Endothelial cell of umbilical vein (primary cell): ENCODE data around the gene CERS6. TPM values are rescaled to one million over a fixed set of nuclear protein-coding genes. Genes with fewer than 3 reads are reported as not detected.

ENCODE experiments used
- BruUV-seq: library from RNA; stranded (reverse); fragments of 400-500 nt; replicated peaks from 2 replicates; lab custom pipeline; 2021; lab: Mats Ljungman, UMichigan
- CTCF ChIA-PET: fragments of 300-600, 350-600 bp; sonication (Branson Sonifier 250); formaldehyde crosslinking; loops from one replicate; lab custom pipeline; 2021; ENCODE audit warnings: antibody characterized with exemption, inconsistent platforms; lab: Charles Lee
- POLR2A ChIA-PET: fragments of 300-600, 350-600 bp; sonication (Branson Sonifier 250); formaldehyde crosslinking; loops from one replicate; lab custom pipeline; 2021; ENCODE audit warnings: antibody characterized with exemption, inconsistent platforms; lab: Charles Lee
- DNase-seq: peaks from one replicate; pipeline ENCODE4 v3.0.0-alpha.2; 2011; ENCODE audit warnings: low read depth, low spot score
- FAIRE-seq: peaks from 2 replicates; lab custom pipeline; 2011; peaks lifted over from hg19 to GRCh38; lab: Jason Lieb, UNC
- H2AFZ ChIP-seq: 2 replicates; pipeline ENCODE4 v1.6.0; 2012; ENCODE audit warnings: low read depth, low read length, control low read depth, inconsistent platforms
- H3K27ac ChIP-seq: 2 replicates; pipeline ENCODE4 v1.5.1; 2011; ENCODE audit warnings: low read depth, mild to moderate bottlenecking, control low read depth, low read length, moderate library complexity; ENCODE audit not compliant: insufficient read depth
- H3K27me3 ChIP-seq, 2 experiments: 2 replicates each; pipeline versions ENCODE4 v1.6.0 to v1.6.1; 2011; ENCODE audit warnings: low read length in 2 of 2, mixed read lengths in 1 of 2; ENCODE audit not compliant: control insufficient read depth in 2 of 2, insufficient read depth in 2 of 2
- H3K36me3 ChIP-seq, 2 experiments: 2 replicates in 1 of 2; 3 replicates in 1 of 2; pipeline ENCODE4 v1.5.1; 2011; ENCODE audit warnings: low read length in 2 of 2, mild to moderate bottlenecking in 1 of 2, moderate library complexity in 1 of 2; ENCODE audit not compliant: control insufficient read depth in 2 of 2, insufficient read depth in 2 of 2; ENCODE audit errors: extremely low read depth in 1 of 2
- H3K4me1 ChIP-seq: 3 replicates; pipeline ENCODE4 v1.5.1; 2011; ENCODE audit warnings: mild to moderate bottlenecking, low read length; ENCODE audit not compliant: control insufficient read depth, insufficient read depth; ENCODE audit errors: extremely low read depth
- H3K4me2 ChIP-seq: 2 replicates; pipeline ENCODE4 v1.6.1; 2011; ENCODE audit warnings: low read length, control low read depth, mixed read lengths; ENCODE audit not compliant: insufficient read depth
- H3K4me3 ChIP-seq, 3 experiments: fragments of 200-600 bp in 1 of 3; sonication (generic), shearing (Covaris generic) in 1 of 3; replicated peaks in 1 of 3; 2 replicates each; pipeline ENCODE4 v1.5.1; 2011 to 2016; ENCODE audit warnings: control low read depth in 3 of 3, low read length in 3 of 3, mild to moderate bottlenecking in 2 of 3, inconsistent platforms in 1 of 3, low read depth in 1 of 3, moderate library complexity in 1 of 3; ENCODE audit not compliant: insufficient read depth in 1 of 3
- H3K79me2 ChIP-seq: 2 replicates; pipeline ENCODE4 v1.6.0; 2012; ENCODE audit warnings: low read length, inconsistent platforms; ENCODE audit not compliant: control insufficient read depth, insufficient read depth
- H3K9ac ChIP-seq: replicated peaks from 2 replicates; pipeline ENCODE3; 2011; ENCODE audit warnings: low read length, control low read depth; ENCODE audit not compliant: insufficient read depth; ENCODE audit errors: extremely low read depth
- H3K9me1 ChIP-seq: replicated peaks from 3 replicates; pipeline ENCODE4 v1.6.0; 2011; ENCODE audit warnings: mild to moderate bottlenecking, low read length; ENCODE audit not compliant: control insufficient read depth, insufficient read depth; ENCODE audit errors: extremely low read depth
- H3K9me3 ChIP-seq: replicated peaks from 2 replicates; pipeline ENCODE4 v1.5.1; 2012; ENCODE audit warnings: low read length, inconsistent platforms; ENCODE audit not compliant: control insufficient read depth, insufficient read depth
- H4K20me1 ChIP-seq: replicated peaks from 2 replicates; pipeline ENCODE3; 2011; ENCODE audit warnings: mild to moderate bottlenecking, low read length; ENCODE audit not compliant: control insufficient read depth, insufficient read depth; ENCODE audit errors: extremely low read depth
- CTCF ChIP-seq, 2 donors: IDR thresholded peaks; 1 replicate in 1 of 2; 2 replicates in 1 of 2; pipeline ENCODE4 v1.5.1; 2011; ENCODE audit warnings: low read length in 2 of 2, mild to moderate bottlenecking in 2 of 2, moderate library complexity in 2 of 2, control low read depth in 1 of 2, inconsistent platforms in 1 of 2, low read depth in 1 of 2; ENCODE audit not compliant: insufficient read depth in 1 of 2; ENCODE audit errors: extremely low read depth in 1 of 2
- EZH2 ChIP-seq: IDR thresholded peaks from 2 replicates; pipeline ENCODE4 v1.6.1; 2012; ENCODE audit warnings: borderline replicate concordance, low read depth, mild to moderate bottlenecking, moderate library complexity, low read length, inconsistent platforms; ENCODE audit not compliant: severe bottlenecking
- FOS ChIP-seq: IDR thresholded peaks from 2 replicates; pipeline ENCODE4 v1.6.1; 2011; ENCODE audit warnings: mild to moderate bottlenecking, low read length, moderate library complexity, borderline replicate concordance; ENCODE audit not compliant: insufficient read depth
- GATA2 ChIP-seq: IDR thresholded peaks from 2 replicates; pipeline ENCODE4 v1.7.0; 2011; ENCODE audit warnings: low read depth, mild to moderate bottlenecking, moderate library complexity, mixed read lengths, low read length; ENCODE audit not compliant: insufficient read length, insufficient read depth
- JUN ChIP-seq: IDR thresholded peaks from 2 replicates; pipeline ENCODE4 v1.6.1; 2011; ENCODE audit warnings: borderline replicate concordance, low read depth; ENCODE audit not compliant: insufficient read length, insufficient read depth
- MAX ChIP-seq: IDR thresholded peaks from 2 replicates; pipeline ENCODE4 v1.6.1; 2011; ENCODE audit not compliant: insufficient read depth, insufficient read length
- MYC ChIP-seq: IDR thresholded peaks from one replicate; pipeline ENCODE4 v1.6.1; 2011; ENCODE audit warnings: mild to moderate bottlenecking, low read depth, low read length
- POLR2A ChIP-seq: IDR thresholded peaks from 2 replicates; pipeline ENCODE4 v1.6.1; 2012; ENCODE audit warnings: low read depth, mild to moderate bottlenecking, control low read depth, low read length
- POLR2AphosphoS5 ChIP-seq: IDR thresholded peaks from 2 replicates; pipeline ENCODE4 v1.6.1; 2012; ENCODE audit warnings: low read depth, mild to moderate bottlenecking, control low read depth, low read length, moderate library complexity; ENCODE audit not compliant: insufficient read depth
- dilution Hi-C: fragments of 300-500 bp; cut with MboI; formaldehyde crosslinking; loops from one replicate; pipeline ENCODE4 v1.15.0; 2019; ENCODE audit warnings: low sequenced_read_pairs; ENCODE audit not compliant: extremely low pct_ligation_motif_present
- intact Hi-C: fragments of 100-400 bp; cut with micrococcal nuclease; formaldehyde crosslinking; loops from one replicate; pipeline ENCODE4 v1.10.0; 2022
- polyA plus RNA-seq, 4 experiments: library from polyadenylated mRNA; depleted of rRNA in 3 of 4; stranded (reverse) in 3 of 4; unstranded in 1 of 4; fragments of >200 nt; gene quantifications; 2 replicates each; pipeline versions ENCODE4 v1.2.1 to v1.2.3, GENCODE V29; 2011 to 2012; ENCODE audit warnings: missing spikeins in 1 of 4
- total RNA-seq: library from RNA; stranded (reverse); gene quantifications from 2 replicates; pipeline ENCODE4 v1.2.3, GENCODE V29; 2021

The CERS6 gene
- total and polyA plus RNA-seq, 2 donors (not counting 3 experiments of a cell fraction or from before 2014, with no cell fraction given), result 2.7 to 11.7 TPM

DNA sequence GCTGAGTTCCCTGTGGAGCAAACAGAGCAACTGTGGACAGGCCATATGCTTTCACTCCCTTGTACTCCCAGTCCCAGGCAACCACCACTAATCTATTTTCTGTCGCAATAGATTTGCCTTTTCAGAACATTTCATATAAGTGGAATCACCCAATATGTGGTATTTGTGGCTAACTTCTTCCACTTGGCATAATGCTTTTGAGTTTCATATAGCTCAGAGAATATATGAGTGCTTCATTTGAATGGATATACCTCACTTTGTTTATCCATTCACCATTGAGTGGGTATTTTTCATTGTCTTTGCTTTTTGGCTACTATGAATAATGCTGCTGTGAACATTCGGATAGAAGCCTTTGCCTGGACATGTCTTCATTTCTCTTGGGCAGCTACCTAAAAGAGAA, 151.9 kb downstream of the CERS6 start:
- TF ChIP-seq POLR2AphosphoS5 (no peak), CTCF (IDR thresholded peaks at IDR 0.05; ENCODE audit: extremely low read depth in 1 of 2, insufficient read depth in 1 of 2, low read depth in 1 of 2, low read length in 2 of 2) (no peak), POLR2A (no peak), GATA2 (no peak), MAX (no peak), JUN (no peak), FOS (no peak), EZH2 (no peak), MYC (no peak)
- Histone ChIP-seq H2AFZ (no peak overlapping the region), H3K27ac (no peak overlapping the region), H3K27me3 (no peaks in the 10 kb centered on the region), H3K4me1 (no peaks in the 10 kb centered on the region), H3K36me3 (no peaks in the 10 kb centered on the region), H4K20me1 (no peaks in the 10 kb centered on the region), H3K9me1 (no peaks in the 10 kb centered on the region), H3K79me2 (no peaks in the 10 kb centered on the region), H3K9ac (no peak overlapping the region), H3K9me3 (no peaks in the 10 kb centered on the region), H3K4me2 (no peak overlapping the region), H3K4me3 (no peak overlapping the region)
- FAIRE-seq (no peak), DNase-seq (no peak)
- POLR2A ChIA-PET, result no interaction called here
- BruUV-seq, result no TSS peak
- dilution Hi-C loops, result no loop called here
- intact Hi-C loops, result no loop called here
- CTCF ChIA-PET, result no interaction called here
